Smooth muscle cell of the brain vasculature (primary cell): ENCODE measurements around the gene ZNF337.
"Not testable (repeated sequence)": the region's sequence is repeated elsewhere in the genome, so short reads cannot be mapped to it uniquely, and the experiment has no call there.

Experiments
- DNase-seq: peaks from one replicate; pipeline ENCODE4 v3.0.0-alpha.2; 2012; ENCODE audit warnings: low read depth, low spot score

ZNF337 gene

GRCh38 chr20:25696371-25697131 is at the start of gene ZNF337:
Gene ZNF337 (minus strand): TSS chr20:25696853. CDS start chr20:25686417, 10,436 bp downstream.
- DNase-seq, result peak; percentile 80

- no peak for DNase-seq
These were observed 49.1 kb upstream of the ZNF337 start for GRCh38 chr20:25745738-25746137.

- no peak for DNase-seq
These were observed 48.4 kb upstream of the ZNF337 start for GRCh38 chr20:25745100-25745499.

- no peak for DNase-seq
These were observed 47.6 kb upstream of the ZNF337 start for GRCh38 chr20:25744261-25744660.

- no peak for DNase-seq
These were observed 44.4 kb upstream of the ZNF337 start for GRCh38 chr20:25741088-25741487.

- DNase-seq, result no peak
These were observed 43.1 kb upstream of the ZNF337 start for GRCh38 chr20:25739615-25740320.

- no peak for DNase-seq
These were observed 41.5 kb upstream of the ZNF337 start for GRCh38 chr20:25738198-25738597.

GRCh38 chr20:25733903-25734302 is 37.2 kb upstream of the ZNF337 start:
- DNase-seq, result no peak

- DNase-seq, result no peak
These were observed 34.2 kb upstream of the ZNF337 start for GRCh38 chr20:25730862-25731261.

GRCh38 chr20:25726357-25726756 is 29.7 kb upstream of the ZNF337 start:
- DNase-seq, result no peak

GRCh38 chr20:25725639-25726038 is 29.0 kb upstream of the ZNF337 start:
- no peak for DNase-seq

DNA sequence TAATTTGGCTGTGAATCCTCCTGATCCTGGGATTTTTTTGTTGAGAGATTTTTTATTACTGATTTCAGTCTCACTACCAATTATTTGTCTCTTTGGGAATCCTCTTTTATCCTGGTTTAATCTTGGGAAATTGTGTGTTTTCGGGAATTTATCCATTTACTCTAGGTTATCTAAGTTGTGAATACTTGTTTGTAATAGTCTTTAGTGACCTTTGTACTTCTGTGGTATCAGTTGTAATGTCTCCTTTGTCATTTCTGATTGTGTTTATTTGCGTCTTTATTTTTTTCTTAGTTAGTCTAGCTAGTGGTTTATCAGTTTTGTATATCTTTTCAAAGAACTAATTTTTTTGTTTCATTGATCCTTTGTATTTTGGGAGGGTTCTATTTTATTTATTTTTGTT is 27.3 kb upstream of the ZNF337 start:
- no peak for DNase-seq

DNA sequence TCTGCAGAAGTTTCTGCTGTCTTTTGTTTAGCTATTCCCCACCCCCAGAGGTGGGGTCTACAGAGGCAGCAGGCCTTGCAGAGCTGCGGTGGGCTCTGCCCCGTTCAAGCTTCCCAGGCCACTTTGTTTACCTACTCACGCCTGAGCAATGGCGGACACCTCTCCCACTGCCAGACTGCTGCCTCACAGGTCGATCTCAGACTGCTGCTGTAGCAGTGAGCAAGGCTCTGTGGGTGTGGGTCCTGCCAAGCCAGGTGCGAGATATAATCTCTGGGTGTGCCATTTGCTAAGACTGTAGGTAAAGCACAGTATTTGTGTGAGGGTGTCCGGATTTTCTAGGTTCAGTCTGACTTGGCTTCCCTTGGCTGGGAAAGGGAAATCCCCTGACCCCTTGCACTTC is 23.6 kb upstream of the ZNF337 start:
- no peak for DNase-seq

DNA sequence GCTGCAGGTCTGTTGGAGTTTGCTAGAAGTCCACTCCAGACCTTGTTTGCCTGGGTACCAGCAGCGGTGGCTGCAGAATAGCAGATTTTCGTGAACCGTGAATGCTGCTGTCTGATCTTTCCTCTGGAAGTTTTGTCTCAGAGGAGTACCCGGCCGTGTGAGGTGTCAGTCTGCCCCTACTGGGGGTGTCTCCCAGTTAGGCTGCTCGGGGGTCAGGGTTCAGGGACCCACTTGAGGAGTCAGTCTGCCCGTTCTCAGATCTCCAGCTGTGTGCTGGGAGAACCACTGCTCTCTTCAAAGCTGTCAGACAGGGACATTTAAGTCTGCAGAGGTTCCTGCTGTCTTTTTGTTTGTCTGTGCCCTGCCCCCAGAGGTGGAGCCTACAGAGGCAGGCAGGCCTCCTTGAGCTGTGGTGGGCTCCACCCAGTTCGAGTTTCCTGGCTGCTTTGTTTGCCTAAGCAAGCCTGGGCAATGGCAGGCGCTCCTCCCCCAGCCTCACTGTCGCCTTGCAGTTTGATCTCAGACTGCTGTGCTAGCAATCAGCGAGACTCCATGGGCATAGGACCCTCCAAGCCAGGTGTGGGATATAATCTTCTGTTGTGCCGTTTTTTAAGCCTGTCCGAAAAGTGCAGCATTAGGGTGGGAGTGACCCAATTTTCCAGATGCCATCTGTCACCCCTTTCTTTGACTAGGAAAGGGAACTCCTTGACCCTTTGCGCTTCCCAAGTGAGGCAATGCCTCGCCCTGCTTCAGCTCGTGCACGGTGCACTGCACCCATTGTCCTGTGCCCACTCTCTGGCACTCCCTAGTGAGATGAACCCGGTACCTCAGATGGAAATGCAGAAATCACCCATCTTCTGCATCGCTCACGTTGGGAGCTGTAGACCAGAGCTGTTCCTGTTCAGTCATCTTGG is 22.5 kb upstream of the ZNF337 start:
- DNase-seq, result not testable (repeated sequence)

DNA sequence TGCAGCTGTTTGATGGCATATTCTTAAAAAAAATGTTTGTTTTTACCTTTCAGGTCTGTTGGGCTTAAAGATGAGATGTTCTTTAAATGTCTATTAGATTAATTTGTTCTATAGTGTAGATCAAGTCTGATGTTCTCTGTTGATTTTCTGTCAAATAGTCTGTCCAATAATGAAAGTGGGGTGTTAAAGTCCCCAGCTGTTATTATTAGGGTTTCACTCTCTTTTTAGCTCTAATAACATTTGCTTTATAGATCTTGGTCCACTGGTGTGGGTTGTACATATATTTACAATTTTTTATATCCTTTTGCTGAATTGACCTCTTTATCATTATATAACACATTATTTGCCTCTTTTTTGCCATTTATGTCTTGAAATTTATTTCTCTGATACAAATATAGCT is 11.0 kb upstream of the ZNF337 start:
- no peak for DNase-seq

DNA sequence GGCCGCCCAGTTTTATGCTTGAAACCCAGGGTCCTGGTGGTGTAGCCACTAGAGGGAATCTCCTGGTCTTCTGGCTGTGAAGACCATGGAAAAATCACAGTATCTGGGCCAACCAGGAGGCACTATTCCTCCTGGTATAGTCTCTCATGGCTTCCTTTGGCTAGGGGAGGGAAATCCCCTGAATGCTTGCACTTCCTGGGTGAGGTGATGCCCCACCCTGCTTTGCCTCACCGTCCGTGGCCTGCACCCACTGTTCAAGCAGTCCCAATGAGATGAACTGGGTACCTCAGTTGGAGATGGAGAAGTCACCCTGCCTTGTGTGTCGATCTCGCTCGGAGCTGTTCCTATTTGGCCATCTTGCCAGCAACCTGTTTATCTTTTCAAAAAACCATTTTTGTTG is 10.1 kb upstream of the ZNF337 start:
- no peak for DNase-seq

DNA sequence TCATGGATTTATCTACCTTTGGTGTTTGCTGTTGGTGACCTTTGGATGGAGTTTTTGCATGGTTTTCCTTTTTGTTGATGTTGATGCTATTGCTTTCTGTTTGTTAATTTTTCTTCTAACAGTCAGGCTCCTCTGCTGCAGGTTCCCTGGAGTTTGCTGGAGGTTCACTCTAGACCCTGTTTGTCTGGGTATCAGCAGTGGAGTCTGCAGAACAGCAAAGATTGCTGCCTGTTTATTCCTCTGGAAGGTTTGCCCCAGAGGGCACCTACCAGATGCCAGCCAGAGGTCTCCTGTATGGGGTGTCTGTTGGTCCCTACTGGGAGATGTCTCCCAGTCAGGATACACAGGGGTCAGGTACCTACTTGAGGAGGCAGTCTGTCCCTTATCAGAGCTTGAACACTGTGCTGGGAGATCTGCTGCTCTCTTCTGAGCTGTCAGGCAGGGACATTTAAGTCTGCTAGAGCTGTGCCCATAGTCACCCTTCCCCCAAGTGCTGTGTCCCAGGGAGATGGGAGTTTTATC is 9.2 kb upstream of the ZNF337 start:
- DNase-seq, result no peak

- DNase-seq, result not testable (repeated sequence)
These were observed 7.7 kb upstream of the ZNF337 start for GRCh38 chr20:25704303-25704702.

GRCh38 chr20:25700835-25701234 is 4.2 kb upstream of the ZNF337 start:
- not testable (repeated sequence) for DNase-seq

DNA sequence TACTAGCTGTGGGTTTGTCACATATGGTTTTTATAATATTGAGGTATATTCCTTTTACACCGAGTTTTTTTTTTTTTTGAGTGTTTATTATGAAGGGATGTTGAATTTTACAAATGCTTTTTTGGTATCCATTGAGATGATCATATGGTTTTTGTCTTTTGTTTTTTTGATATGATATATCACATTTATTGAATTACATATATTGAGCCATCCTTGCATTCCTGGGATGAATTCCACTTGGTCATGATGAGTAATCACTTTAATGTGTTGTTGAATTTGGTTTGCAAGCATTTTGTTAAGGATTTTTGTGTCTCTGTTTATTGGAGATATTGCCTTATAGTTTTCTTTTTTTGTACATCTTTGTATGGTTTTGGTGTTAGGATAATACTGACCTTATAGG is 3.3 kb upstream of the ZNF337 start:
- DNase-seq, result no peak

DNA sequence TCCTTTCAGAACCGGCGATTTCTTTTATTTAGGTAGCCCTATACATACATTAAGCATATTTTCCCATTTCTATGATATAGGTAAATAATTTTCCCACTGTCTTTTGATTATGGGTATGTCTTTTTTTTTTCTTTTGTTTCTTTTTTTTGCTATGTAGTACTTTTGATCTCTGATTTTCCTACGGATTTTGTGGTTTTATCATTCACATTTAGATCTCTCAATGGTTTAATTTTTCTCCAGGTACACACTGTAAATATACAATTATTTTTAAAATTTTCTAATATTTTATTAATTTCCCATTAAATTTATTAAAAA is 436 bp upstream of the ZNF337 start:
- DNase-seq, result no peak
